G401 (cell line): ENCODE data around the gene NRROS. TPM values are rescaled to one million over a fixed set of nuclear protein-coding genes. Genes with fewer than 3 reads are reported as not detected.

Experiments used
- DNase-seq: peaks from one replicate; pipeline ENCODE4 v3.0.0-alpha.2; 2015; ENCODE audit warnings: low spot score
- in situ Hi-C: cut with HindIII; loops from 2 replicates; pipeline ENCODE4 v1.10.0; 2016; ENCODE audit warnings: low sequenced_read_pairs, mixed read lengths
- total RNA-seq: library from RNA; depleted of rRNA; stranded (reverse); fragments of >200 nt; shearing (Covaris generic); gene quantifications from 2 replicates; pipeline ENCODE4 v1.2.3, GENCODE V29; 2014; rRNA removed

The NRROS gene
- total RNA-seq, 1 experiment from 2014 or later: 7.1 TPM

- no peak for DNase-seq
- in situ Hi-C loops: no loop called here
Measured at GRCh38 chr3:196708467-196708866, 69.0 kb downstream of the NRROS start.

Other genes with a start within 250 kb of the NRROS start
- 19.0 and 22.2 TPM in 2 replicates for gene UBXN7, start 207.3 kb upstream of the NRROS start, total RNA-seq
- 9.5 and 13.6 TPM in 2 replicates for gene RNF168, start 135.9 kb upstream of the NRROS start, total RNA-seq
- gene SMCO1, start 124.3 kb upstream of the NRROS start, total RNA-seq: not detected in 2 replicates
- gene WDR53, start 71.1 kb upstream of the NRROS start, total RNA-seq: 0.49 and 2.9 TPM in 2 replicates
- 19.6 and 29.2 TPM in 2 replicates for gene FBXO45, start 71.0 kb upstream of the NRROS start, total RNA-seq
- gene CEP19, start 72.6 kb downstream of the NRROS start, total RNA-seq: 4.4 and 8.7 TPM in 2 replicates
- gene PIGX, start 72.7 kb downstream of the NRROS start, total RNA-seq: 21.7 and 22.0 TPM in 2 replicates
- 33.5 and 37.6 TPM in 2 replicates for gene PAK2, start 100.2 kb downstream of the NRROS start, total RNA-seq
- gene SENP5, start 228.2 kb downstream of the NRROS start, total RNA-seq: 37.0 and 37.7 TPM in 2 replicates